HepG2 (cell line): ENCODE data around the gene KCTD14. TPM values are rescaled to one million over a fixed set of nuclear protein-coding genes. Genes with fewer than 3 reads are reported as not detected.
A peak's percentile ranks its signal among the peaks of the same experiment; 100 is the strongest.

Source experiments
- AGO2 ChIP-seq: fragments of 200-400 bp; formaldehyde crosslinking; optimal IDR thresholded peaks from 2 replicates; pipeline ENCODE3; 2017; ENCODE audit warnings: mild to moderate bottlenecking, low read depth, low read length, moderate library complexity
- FOXK2 ChIP-seq: fragments of 450-650 bp; IDR thresholded peaks from 2 replicates; pipeline ENCODE4 v1.6.1; 2016
- JARID2 ChIP-seq: sonication (generic); formaldehyde crosslinking; IDR thresholded peaks from 2 replicates; pipeline ENCODE4 v1.8.1; 2023; ENCODE audit warnings: missing genetic modification reagents, inconsistent platforms; ENCODE audit not compliant: insufficient replicate concordance
- KLF11 ChIP-seq: IDR thresholded peaks from 2 replicates; pipeline ENCODE4 v1.6.1; 2016; ENCODE audit warnings: missing compliant biosample characterization
- MBNL3 ChIP-seq: fragments of 250-450 bp; sonication (Bioruptor Pico); conservative IDR thresholded peaks from 2 replicates; pipeline ENCODE4 v1.8.0; 2022; ENCODE audit warnings: mild to moderate bottlenecking, inconsistent platforms
- NAIF1 ChIP-seq: sonication (generic); formaldehyde crosslinking; IDR thresholded peaks from 2 replicates; pipeline ENCODE4 v1.5.0; 2020; ENCODE audit warnings: mild to moderate bottlenecking, missing genetic modification reagents, borderline replicate concordance
- RCOR2 ChIP-seq: IDR thresholded peaks from 2 replicates; pipeline ENCODE4 v1.6.1; 2016; ENCODE audit warnings: missing biosample characterization, missing genetic modification reagents
- TCF7 ChIP-seq: sonication (generic); IDR thresholded peaks from 2 replicates; pipeline ENCODE4 v1.6.1; 2016; ENCODE audit warnings: antibody characterized with exemption, low read depth
- U2AF1 ChIP-seq: fragments of 200-400 bp; formaldehyde crosslinking; optimal IDR thresholded peaks from 2 replicates; pipeline ENCODE3; 2017; ENCODE audit warnings: mild to moderate bottlenecking, low read depth, low read length
- ZBTB21 ChIP-seq: sonication (generic); formaldehyde crosslinking; IDR thresholded peaks from 2 replicates; pipeline ENCODE4 v1.4.0; 2020; ENCODE audit warnings: missing genetic modification reagents
- ZFYVE20 ChIP-seq: sonication (generic); formaldehyde crosslinking; IDR thresholded peaks from 2 replicates; pipeline ENCODE4 v1.8.0; 2023; ENCODE audit warnings: low read depth, mild to moderate bottlenecking, moderate library complexity, missing genetic modification reagents, borderline replicate concordance
- ZNF121 ChIP-seq: sonication (generic); formaldehyde crosslinking; IDR thresholded peaks from 2 replicates; pipeline ENCODE4 v1.5.0; 2020; ENCODE audit warnings: mild to moderate bottlenecking, missing genetic modification reagents
- ZNF17 ChIP-seq: sonication (generic); formaldehyde crosslinking; IDR thresholded peaks from 2 replicates; pipeline ENCODE4 v1.5.0; 2020; ENCODE audit warnings: mild to moderate bottlenecking, missing genetic modification reagents
- ZNF282 ChIP-seq: fragments of 450-650 bp; IDR thresholded peaks from 2 replicates; pipeline ENCODE4 v1.6.1; 2018; ENCODE audit not compliant: partially characterized antibody
- ZNF296 ChIP-seq: sonication (generic); formaldehyde crosslinking; conservative IDR thresholded peaks from 2 replicates; pipeline ENCODE4 v1.5.0; 2020; ENCODE audit warnings: mild to moderate bottlenecking, missing genetic modification reagents
- ZNF563 ChIP-seq: sonication (generic); formaldehyde crosslinking; IDR thresholded peaks from 2 replicates; pipeline ENCODE4 v1.8.0; 2022; ENCODE audit warnings: mild to moderate bottlenecking, moderate library complexity, missing genetic modification reagents
- ZNF724P ChIP-seq: sonication (generic); formaldehyde crosslinking; IDR thresholded peaks from 2 replicates; pipeline ENCODE4 v1.8.0; 2022; ENCODE audit warnings: missing genetic modification reagents, borderline replicate concordance
- polyA plus RNA-seq, 8 experiments: library from polyadenylated mRNA; depleted of rRNA in 3 of 8; stranded (reverse) in 7 of 8; unstranded in 1 of 8; fragments of >200 nt; fragmentation: Illumina TruSeq in 4 of 8; extraction: Trizol in 4 of 8; gene quantifications; 2 replicates each; pipeline versions ENCODE4 v1.2.1 to v1.2.3, GENCODE V29; 2011 to 2016; ENCODE audit warnings: low read depth in 4 of 8, missing spikeins in 1 of 8, mixed read lengths in 1 of 8; ENCODE audit not compliant: insufficient read depth in 1 of 8
- total RNA-seq, 5 experiments: library from RNA; depleted of rRNA; stranded (reverse); fragments of >200 nt; fragmentation: Illumina TruSeq; extraction: Trizol; gene quantifications; 2 replicates each; pipeline ENCODE4 v1.2.3, GENCODE V29; 2016; ENCODE audit warnings: low read depth in 1 of 5
- TF ChIP-seq, protein P1 (sequence below): sonication (generic); formaldehyde crosslinking; conservative IDR thresholded peaks from 2 replicates; pipeline ENCODE4 v1.4.0; 2020; ENCODE audit warnings: missing genetic modification reagents
- TF ChIP-seq, protein P2 (sequence below): sonication (generic); formaldehyde crosslinking; IDR thresholded peaks from 2 replicates; pipeline ENCODE4 v1.5.0; 2020; ENCODE audit warnings: mild to moderate bottlenecking, missing genetic modification reagents, moderate library complexity
- TF ChIP-seq, protein P3 (sequence below), 2 experiments: sonication (generic) in 1 of 2; formaldehyde crosslinking in 1 of 2; IDR thresholded peaks; 2 replicates each; pipeline versions ENCODE4 v1.4.0 to v1.6.1; 2016 to 2020; ENCODE audit warnings: borderline replicate concordance in 1 of 2, low read depth in 1 of 2, mild to moderate bottlenecking in 1 of 2, missing genetic modification reagents in 1 of 2

Gene KCTD14
- total and polyA plus RNA-seq, 2 of the 13 experiments (the other 11 are each of a cell fraction or from before 2014, with no cell fraction given), result 10.3 to 15.6 TPM

DNA sequence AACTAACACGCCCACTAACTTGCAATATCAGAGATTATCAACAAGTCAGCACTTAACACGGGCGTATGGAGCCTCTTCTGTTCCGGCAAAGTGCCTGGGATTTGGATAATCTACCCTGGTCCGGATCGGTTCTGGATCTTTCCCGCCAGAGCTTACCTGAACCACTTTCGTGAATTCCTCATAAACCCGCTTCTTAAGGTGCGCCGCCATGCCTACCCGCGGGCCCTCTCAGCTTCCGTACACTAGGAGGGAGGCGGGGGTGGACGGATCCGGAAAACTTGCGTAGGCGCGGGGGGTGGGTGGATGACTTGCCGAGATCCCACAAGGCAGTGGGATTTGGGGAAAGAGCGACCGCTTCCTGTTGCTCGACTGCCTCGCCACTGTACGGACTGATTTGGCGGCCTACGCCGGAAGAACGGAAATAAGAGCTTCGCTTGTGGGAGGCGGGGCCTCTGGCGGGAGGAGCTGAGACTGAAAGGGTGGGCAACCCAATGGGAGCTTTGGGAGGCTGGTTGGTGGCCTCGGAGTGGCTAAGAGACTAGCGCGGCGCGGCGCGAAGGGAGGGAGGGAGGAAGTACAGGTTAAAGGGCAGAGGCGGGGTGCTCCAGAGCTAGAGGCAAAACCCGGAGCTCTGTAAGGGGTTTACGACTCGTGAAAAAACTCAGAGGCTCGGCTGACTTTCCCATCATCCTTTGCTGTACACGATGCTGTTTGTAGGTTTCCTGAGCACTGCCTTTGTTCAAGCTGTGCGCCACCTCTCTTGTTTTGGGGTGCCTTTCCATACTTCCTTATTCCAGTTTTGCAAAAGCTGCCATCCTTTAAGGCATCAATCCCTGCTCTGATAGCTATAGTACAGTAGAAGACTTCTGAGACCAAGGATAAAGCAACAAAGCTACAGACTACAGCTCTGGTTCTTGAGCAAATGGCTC, 28.4 kb downstream of the KCTD14 start, which contains the start of gene INTS4 (continued):
- TF ChIP-seq, protein P1, sequence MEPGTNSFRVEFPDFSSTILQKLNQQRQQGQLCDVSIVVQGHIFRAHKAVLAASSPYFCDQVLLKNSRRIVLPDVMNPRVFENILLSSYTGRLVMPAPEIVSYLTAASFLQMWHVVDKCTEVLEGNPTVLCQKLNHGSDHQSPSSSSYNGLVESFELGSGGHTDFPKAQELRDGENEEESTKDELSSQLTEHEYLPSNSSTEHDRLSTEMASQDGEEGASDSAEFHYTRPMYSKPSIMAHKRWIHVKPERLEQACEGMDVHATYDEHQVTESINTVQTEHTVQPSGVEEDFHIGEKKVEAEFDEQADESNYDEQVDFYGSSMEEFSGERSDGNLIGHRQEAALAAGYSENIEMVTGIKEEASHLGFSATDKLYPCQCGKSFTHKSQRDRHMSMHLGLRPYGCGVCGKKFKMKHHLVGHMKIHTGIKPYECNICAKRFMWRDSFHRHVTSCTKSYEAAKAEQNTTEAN, result peak; percentile 48
- no peak for TF ChIP-seq ZNF563 (CRISPR knock-in tag)
- TF ChIP-seq NAIF1, result peak; percentile 97
- no peak for TF ChIP-seq ZNF121 (CRISPR knock-in tag)
- TF ChIP-seq ZNF296 (CRISPR knock-in tag), result no peak
- TF ChIP-seq AGO2, result no peak
- no peak for TF ChIP-seq MBNL3 (CRISPR knock-in tag)
- no peak for TF ChIP-seq ZNF282
- TF ChIP-seq, protein P2, sequence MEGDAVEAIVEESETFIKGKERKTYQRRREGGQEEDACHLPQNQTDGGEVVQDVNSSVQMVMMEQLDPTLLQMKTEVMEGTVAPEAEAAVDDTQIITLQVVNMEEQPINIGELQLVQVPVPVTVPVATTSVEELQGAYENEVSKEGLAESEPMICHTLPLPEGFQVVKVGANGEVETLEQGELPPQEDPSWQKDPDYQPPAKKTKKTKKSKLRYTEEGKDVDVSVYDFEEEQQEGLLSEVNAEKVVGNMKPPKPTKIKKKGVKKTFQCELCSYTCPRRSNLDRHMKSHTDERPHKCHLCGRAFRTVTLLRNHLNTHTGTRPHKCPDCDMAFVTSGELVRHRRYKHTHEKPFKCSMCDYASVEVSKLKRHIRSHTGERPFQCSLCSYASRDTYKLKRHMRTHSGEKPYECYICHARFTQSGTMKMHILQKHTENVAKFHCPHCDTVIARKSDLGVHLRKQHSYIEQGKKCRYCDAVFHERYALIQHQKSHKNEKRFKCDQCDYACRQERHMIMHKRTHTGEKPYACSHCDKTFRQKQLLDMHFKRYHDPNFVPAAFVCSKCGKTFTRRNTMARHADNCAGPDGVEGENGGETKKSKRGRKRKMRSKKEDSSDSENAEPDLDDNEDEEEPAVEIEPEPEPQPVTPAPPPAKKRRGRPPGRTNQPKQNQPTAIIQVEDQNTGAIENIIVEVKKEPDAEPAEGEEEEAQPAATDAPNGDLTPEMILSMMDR, result no peak; the same call in 1 of the 2 replicates
- peak; percentile 8; the same call in 1 of the 2 replicates for TF ChIP-seq ZNF724P (CRISPR knock-in tag)
- TF ChIP-seq ZNF17, result no peak
- TF ChIP-seq, protein P3, sequence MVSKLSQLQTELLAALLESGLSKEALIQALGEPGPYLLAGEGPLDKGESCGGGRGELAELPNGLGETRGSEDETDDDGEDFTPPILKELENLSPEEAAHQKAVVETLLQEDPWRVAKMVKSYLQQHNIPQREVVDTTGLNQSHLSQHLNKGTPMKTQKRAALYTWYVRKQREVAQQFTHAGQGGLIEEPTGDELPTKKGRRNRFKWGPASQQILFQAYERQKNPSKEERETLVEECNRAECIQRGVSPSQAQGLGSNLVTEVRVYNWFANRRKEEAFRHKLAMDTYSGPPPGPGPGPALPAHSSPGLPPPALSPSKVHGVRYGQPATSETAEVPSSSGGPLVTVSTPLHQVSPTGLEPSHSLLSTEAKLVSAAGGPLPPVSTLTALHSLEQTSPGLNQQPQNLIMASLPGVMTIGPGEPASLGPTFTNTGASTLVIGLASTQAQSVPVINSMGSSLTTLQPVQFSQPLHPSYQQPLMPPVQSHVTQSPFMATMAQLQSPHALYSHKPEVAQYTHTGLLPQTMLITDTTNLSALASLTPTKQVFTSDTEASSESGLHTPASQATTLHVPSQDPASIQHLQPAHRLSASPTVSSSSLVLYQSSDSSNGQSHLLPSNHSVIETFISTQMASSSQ (IDR thresholded peaks at IDR 0.05; ENCODE audit: low read depth), result no peak
- TF ChIP-seq, protein P3 (CRISPR knock-in tag; IDR thresholded peaks at IDR 0.05; ENCODE audit: borderline replicate concordance), result peak; percentile 78; the same call in 1 of the 2 replicates
- no peak for TF ChIP-seq JARID2 (CRISPR knock-in tag)
- TF ChIP-seq U2AF1, result no peak
- TF ChIP-seq KLF11 (CRISPR knock-in tag), result no peak
- TF ChIP-seq FOXK2, result peak; percentile 85
- no peak for TF ChIP-seq ZFYVE20 (CRISPR knock-in tag)
- TF ChIP-seq RCOR2 (CRISPR knock-in tag), result peak; percentile 38; the same call in 1 of the 2 replicates
- no peak for TF ChIP-seq TCF7
- no peak for TF ChIP-seq ZBTB21 (CRISPR knock-in tag)
